ENCODE data around the gene MZT2A.
"Not testable (repeated sequence)": the region's sequence is repeated elsewhere in the genome, so short reads cannot be mapped to it uniquely, and the experiment has no call there.

Gene MZT2A

DNA sequence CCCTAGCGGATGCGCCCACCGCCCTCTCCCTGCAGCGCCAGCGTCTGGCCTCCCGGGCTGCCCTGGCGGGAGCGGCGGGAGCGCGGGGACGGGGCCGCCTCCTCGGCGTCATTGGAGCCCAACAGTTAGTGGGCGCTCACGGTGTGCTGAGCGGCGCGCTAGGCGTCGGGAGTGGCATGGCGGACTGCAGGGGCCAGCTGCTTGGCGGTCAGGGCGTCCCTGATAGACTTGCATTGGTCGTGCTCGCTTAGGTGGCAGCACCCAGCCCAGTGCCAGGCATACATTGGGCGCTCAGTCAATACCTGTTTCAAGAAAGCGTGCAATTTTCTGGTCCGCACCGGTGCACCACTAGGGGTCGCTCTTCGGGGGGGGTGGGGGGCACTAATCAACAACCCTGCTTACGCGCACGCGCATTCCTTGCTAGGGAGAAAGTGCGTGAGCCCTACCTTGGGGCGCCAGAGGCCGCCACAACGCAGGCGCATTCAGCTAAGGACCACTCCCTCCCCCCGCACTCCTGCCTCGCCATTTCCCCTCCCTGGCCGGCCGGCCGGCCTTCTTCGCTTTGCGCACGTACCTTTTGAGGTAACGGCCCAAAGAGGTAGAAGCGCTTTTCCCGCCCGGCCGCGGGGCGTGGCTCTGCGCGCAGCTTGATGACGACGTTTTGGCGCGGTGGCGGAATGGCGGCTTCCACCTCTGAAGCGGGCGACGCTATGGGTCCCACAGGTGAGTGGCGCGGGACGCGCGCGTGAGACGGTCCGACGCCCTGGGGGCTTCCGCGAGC lies 411 bp upstream of the MZT2A start:
- peak; percentile 93 for DNase-seq (ENCODE audit: low spot score)

DNA sequence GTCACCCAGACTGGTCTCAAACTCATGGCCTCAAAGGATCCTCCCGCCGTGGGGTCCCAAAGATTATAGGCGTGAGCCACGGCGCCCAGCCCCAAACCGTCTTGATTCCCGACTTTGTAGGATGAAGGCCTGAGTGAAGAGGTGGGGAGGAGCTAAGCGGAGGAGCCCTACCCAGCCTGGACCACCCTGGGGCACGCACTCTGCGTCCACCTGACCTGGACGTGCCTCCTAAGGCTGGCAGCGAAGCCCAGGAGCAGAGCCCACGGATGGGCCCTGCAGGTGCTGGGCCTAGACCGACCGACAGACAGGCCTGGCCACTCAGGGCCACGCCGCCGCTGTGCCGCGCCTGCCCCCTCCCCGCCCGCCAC lies 744 bp downstream of the MZT2A start:
- not testable (repeated sequence) for DNase-seq (ENCODE audit: low spot score)

DNA sequence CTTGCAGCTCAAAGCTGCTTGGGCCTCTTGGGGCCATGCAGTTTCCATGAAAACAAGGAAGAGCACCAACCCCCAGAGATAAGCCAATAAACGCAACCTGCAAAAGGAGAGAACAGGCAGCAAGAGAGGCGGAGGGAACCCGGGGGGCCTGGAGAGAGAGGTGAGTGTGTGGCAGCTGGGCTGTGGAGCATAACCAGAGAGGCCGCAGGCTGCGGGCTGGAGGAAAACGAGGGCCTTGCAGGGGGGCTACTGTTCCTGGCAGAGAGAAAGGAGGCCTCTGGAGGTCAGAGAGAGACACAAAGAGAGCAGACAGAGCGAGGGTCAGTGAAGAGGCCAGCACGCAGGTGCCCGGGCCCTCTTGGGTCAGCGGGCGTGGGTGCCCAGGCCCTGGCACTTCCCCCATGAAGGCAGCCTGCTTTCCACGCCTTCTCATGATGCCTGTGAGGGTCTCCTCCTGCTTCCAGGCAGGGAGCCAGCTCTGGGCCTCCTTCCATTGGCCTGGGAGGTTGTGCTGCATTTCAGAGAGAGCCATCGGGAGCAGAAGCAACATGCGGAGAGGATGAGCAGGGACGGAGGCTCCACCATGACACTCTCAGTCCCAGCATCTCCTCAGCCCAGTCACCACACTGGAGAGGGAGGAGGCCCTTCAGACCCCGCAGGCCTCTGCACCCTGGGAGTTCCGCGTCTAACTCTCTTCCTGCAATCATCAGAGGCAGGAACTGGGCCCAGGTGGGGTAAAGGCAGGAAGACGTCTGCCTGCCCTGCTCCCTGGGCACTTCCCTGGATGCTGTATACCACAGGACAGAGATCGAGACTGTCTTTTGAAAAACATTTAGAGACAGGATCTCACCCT lies 1.4 kb downstream of the MZT2A start:
- peak; percentile 33 for DNase-seq (ENCODE audit: low spot score)

DNA sequence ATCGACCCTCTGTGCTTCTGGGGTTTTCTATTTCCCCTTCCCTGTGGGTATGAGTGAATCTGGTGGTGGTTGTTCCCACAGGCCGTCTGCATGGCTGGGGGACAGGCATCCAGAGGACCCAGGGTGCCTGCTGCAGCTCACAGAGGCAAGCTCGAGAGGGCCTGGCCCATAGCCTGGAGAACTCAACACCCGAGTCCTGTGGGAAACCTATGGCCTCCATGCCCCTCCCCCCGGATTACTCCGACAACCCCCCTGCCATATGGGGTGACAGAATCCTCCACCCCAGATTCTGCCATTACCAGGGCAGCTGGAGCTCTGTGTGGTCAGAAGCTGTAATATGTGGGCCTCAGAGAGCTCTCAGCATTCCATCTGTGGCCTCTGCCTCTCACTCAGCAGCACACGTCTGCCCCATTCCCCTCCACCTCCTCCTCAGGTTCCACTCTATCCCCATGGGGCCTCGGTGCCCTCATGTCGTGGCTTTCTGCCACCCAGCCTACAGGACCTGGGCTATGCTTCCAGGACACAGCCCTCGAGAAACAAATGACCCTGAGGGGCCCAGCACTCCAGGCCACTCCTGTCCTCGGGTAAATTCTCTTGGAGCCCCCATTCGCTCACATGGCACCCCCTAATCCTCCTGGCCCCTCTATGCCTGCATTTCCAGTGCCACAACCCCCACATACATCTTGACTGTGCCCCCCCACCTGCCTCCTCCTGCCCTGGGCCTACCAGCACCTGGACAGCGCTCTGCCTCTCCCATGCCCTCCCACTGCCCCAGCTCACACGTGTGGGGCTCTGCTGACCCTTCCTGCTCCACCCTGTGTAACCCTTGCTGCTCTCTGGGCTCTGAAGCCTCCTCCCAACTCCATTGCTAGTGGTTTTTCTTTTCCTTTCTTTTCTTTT lies 3.6 kb downstream of the MZT2A start:
- DNase-seq (ENCODE audit: low spot score): no peak

DNA sequence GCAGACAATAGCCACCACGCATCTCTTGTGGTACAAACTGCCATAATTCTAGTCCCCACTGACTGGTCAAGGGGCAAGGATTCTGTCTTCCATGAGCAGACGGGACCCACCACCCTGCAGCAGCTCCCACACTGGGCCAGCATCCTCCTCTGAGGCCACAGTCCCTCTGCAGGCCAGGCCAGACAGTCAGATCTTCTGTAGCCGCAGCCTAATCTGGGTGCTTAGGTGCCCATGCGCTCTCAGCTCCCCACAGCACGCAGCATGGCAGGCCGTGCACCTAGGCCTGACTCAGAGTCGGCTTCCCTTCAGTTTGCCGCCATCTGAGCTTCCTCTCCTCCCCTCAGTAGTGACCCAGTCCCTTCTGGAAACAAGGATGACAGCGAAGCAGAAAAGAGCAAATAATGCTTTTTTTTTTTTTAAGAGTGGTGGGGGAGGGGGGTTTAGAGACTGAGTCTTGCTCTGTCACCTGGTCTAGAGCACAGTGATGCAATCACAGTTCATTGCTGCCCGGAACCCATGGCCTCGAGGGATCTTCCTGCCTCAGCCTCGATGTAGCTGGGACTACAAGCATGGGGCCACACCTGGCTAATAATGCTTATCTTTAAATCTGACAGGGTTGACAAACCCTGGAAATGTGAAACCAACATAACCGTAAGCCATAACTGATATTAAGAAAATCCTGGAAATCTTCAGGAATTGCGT lies 5.8 kb downstream of the MZT2A start:
- DNase-seq (ENCODE audit: low spot score): not testable (repeated sequence)

DNA sequence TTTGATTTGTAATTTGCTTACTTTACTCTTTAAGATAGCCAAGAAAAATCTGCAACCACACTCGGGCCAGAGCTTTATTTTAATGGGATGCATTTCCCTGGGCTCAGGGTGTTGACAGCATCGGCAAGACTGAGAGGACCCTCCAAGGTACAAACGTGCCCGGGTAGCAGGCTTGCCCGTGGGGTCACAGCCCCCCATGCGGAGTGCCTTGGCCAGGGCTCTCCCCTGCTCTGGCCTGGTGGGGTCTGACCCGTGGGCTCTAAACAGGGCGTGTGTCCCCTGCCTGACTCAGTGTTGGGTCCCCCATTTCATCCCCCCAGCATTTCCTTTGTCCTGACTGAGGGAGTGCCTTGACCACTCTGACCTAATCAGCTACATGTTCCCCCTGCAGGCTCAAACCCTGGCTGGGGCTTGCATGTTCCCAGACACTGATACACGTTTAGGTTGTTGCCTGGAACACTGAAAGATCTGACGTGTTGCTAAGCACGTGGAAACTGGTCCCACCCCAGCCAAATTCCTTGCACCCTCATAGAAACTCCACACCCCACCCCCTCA lies 7.2 kb downstream of the MZT2A start:
- DNase-seq (ENCODE audit: low spot score): not testable (repeated sequence)

DNA sequence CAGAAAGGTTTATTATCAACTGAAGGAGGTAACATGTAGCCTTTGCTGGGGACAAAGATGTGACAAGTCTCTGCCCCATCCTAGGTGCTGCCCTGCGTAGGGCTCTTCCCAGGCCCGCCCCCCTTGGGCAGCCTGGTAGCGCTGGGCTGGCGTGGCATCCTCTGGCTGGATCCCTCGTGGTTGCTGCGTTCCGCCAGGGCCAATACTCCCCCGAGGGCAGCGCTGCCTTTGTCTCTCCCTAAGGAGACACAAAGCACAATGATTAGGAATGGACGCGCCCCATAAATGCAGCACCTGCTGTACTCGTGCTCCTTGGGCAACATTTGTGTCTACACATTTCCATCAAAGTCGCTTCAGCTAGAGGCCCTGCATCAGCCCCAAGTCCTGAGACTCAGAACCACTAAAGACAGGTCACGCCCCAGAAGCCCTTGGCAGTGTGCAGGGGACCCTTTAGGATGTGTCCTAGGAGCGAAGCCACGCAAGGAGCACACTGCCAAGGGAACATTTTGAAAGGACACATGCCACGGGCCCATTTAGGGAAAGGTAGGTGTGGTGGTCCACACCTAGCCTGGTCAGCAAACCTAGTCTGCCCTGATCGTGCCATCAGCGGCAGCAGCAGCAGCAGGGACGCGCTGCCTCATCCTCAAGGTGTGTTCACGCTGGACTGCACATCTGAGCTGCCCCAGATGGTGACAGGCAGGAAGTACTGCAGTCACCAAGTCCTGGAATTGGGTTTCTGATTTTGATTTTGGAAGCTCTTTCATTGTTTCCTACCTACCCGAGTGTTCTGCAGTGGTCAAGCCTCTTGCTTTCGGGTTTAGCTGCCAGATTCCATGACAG lies 8.0 kb downstream of the MZT2A start:
- DNase-seq (ENCODE audit: low spot score): not testable (repeated sequence)

DNA sequence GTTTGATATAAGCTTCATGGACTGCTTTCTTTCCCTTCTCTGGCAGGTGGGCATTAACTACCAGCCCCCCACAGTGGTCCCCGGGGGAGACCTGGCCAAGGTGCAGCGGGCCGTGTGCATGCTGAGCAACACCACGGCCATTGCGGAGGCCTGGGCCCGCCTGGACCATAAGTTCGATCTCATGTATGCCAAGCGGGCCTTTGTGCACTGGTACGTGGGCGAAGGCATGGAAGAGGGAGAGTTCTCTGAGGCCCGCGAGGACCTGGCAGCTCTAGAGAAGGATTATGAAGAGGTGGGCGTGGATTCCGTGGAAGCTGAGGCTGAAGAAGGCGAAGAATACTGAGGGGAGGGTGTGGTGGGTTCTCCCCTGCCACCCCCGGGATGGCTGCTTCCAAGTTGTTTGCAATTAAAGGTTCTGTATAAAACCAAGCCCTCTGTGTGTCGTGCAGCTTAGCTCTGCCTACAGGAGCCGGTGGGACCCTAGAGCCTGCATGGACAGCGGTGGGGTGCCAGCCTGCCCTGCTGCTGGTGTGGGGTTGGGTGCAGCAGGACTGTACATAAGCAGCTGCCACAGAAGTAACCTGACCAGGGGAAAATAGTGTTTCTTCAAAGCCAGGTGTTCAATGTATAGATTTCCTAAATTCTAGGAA lies 9.6 kb downstream of the MZT2A start:
- not testable (repeated sequence) for DNase-seq (ENCODE audit: low spot score)

DNA sequence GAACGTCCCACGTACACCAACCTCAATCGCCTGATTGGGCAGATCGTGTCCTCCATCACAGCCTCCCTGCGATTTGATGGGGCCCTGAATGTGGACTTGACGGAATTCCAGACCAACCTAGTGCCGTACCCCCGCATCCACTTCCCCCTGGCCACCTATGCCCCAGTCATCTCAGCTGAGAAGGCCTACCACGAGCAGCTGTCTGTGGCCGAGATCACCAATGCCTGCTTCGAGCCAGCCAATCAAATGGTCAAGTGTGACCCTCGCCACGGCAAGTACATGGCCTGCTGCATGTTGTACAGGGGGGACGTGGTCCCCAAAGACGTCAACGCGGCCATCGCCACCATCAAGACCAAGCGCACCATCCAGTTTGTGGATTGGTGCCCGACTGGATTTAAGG lies 11.8 kb downstream of the MZT2A start:
- not testable (repeated sequence) for DNase-seq (ENCODE audit: low spot score)

DNA sequence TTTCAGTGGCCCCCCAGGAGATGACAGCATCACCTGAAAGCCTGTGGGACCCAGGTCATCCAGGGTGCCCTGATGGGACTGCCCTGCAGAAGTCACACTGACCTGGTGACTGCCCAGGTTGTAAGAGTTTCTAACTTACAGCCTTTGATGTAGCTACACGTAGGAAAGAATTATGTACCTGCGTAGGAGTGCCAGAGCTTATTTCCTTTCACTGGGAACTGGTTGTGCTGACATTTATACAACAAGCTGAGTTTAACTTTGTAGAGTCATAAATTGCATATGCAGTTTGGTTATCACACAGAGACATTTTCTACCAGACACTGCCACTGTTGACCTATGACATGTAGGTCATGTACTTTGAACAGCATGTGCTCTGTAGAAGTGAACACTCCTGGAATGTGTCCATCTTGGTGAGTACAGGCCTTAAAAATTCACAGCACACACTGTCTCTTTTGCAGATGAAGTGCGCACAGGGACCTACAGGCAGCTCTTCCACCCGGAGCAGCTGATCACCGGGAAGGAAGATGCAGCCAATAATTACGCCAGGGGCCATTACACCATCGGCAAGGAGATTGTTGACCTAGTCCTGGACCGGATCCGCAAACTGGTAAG lies 13.2 kb downstream of the MZT2A start:
- not testable (repeated sequence) for DNase-seq (ENCODE audit: low spot score)

DNA sequence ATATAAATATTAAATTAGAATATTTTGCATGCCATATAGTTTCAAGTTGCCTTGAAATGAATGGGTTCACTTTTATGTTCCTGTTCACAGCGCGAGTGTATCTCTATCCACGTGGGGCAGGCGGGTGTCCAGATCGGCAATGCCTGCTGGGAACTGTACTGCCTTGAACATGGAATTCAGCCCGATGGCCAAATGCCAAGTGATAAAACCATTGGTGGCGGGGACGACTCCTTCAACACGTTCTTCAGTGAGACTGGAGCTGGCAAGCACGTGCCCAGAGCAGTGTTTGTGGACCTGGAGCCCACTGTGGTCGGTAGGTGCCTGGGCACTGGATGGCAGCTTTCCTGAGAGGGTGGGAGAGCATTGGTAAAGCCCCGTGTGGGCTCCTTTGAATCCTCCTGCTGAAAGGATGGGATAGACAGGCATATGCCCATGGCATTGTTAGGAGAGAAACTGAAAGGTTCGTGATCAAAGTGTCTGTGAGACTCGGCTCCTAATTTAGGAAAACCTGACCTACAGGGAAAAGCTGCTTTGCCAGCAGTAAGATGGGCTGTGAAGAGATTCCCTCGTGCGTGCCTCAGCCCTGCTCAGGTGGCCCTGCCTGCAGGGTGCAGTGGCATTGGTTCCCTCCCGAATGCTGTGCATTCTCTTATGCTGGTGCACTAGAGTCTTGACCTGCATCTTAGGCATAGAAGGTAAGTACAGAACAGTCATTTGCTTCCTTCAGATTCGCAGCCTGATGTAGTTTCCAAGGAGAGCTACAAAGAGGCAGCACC lies 13.9 kb downstream of the MZT2A start:
- not testable (repeated sequence) for DNase-seq (ENCODE audit: low spot score)

DNA sequence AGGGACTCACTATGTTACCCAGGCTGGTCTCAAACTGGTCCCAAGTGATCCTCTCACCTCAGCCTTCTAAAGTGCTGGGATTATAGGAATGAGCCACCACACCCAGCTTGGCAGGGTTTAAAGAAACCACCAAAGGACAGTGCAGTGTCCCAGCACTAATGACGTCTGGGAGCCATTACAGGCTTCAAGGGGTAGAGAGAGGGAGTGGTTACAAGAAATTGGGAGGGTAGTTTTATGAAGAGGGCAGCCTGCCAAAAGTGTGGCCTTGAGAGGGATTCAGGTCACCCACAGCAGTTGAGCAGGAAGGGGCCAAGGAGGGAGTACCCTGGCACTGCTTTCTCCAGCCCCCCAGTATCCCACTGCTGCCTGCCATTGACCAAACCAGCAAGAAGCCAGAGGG lies 15.0 kb downstream of the MZT2A start:
- not testable (repeated sequence) for DNase-seq (ENCODE audit: low spot score)

DNA sequence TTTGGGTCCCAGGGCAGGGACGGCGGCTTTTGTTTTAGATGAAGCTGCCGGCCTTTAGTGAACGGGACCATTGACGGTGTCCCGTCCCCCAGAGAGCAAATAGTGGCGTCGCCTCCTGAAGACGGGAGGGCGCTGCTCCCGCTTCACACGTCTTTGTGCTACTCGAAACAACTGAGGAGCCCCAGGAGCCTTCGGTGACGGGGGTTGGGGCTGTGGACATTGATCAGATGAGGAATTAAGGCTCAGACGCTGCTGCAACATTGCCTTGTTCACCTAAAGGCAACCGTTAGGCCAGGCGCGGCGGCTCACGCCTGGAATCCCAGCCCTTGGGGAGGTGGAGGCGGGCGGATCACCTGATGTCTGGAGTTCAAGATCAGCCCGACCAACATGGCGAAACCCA lies 15.8 kb downstream of the MZT2A start:
- not testable (repeated sequence) for DNase-seq (ENCODE audit: low spot score)

DNA sequence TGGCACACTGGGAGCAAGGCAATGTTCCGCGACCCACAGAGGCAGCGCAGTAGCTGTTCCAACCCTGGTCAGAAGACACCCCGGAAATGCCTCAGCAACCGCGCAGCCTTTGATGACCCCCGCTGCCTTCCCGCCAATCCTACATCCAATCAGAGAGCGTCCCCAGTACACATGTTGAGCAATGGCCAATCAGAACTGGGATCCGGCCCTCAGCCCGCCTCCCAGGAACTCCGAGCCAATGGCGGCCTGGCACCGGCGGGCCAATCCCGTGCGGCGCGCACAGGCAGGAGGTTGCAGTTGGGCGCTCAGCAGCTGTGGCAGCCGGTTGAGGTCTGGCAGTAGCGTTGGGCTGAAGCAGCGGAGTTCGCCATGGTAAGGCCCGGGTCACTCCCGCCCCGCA lies 16.4 kb downstream of the MZT2A start, which contains the start of gene TUBA3D:
Gene TUBA3D (plus strand): TSS at position 289 of the 400 bp plus-strand sequence. CDS start 81 bp downstream, at position 370.
- DNase-seq (ENCODE audit: low spot score): no peak

DNA sequence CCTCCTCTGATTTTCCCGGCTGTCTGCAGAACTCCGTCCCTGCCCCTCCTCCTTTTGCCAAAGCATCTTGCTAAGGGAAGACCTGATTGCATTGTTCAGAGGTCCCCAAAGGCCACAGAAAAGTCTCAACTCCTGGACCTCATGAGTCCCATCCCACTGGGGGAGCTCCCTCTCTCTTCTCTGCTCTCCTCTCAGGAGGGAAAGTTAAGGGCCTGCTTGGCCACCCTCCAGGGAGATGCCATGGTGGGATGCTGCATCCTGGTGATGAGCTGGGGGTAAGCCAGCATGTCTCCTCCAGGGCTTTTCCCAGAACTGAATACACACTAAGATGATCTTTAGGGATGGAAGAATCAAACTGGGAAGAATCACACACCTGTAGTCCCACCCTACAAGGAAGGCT lies 18.9 kb downstream of the MZT2A start:
- DNase-seq (ENCODE audit: low spot score): not testable (repeated sequence)

DNA sequence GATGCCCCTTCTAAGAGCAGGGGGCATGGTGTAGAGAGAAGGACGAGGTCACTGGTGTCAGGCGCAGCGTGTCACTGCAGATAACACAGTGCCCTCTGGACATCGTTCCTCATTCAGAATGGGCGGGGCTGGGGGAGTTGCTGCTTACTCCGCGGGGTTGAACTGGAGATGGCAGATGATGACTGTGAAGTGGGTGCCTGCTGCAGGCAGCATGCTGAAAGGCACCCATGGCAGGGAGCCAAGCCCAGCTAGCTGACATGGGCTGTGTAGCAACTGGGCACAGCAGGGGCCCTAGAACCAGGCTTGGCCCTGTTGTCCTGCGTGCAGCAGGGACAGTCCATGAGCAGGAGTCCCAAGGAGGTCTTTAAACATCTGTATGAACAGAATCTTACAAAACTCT lies 20.6 kb downstream of the MZT2A start:
- not testable (repeated sequence) for DNase-seq (ENCODE audit: low spot score)

DNA sequence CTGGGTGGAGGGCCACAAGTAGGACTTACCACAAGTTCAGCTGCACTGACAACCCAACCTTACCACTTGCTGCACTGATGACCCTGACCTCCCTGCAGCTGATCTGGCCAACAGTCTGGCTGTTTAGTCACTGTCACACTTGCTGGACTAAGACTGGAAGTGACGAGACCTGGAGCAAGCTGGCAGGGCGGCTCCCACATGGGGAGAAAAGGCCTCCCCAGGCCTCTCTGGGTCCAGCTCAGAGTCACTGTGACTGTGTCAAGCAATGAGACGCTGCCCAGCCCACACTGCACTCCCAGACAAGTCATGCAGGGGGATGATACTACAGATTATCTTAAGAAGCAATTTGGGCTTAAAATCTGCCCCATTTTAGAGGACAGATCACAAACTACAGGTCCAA lies 21.3 kb downstream of the MZT2A start:
- DNase-seq (ENCODE audit: low spot score): not testable (repeated sequence)

DNA sequence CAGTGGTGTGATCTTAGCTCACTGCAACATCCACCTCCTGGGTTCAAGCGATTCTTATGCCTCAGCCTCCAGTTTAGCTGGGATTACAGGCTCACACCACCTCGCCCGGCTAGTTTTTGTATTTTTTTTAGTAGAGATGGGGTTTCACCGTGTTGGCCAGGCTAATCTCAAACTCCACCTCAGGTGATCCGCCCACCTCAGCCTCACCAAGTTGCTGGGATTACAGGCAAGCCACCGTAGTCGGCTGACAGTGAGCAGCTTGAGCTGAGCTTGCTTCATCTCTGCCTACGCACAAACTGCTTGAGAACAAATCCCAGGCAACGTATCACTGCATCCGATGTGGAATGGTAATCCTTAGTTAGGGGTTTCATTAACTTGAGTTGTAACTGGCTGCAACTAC lies 24.5 kb downstream of the MZT2A start:
- DNase-seq (ENCODE audit: low spot score): not testable (repeated sequence)
